ENCODE measurements around the gene FBN2.

DNA sequence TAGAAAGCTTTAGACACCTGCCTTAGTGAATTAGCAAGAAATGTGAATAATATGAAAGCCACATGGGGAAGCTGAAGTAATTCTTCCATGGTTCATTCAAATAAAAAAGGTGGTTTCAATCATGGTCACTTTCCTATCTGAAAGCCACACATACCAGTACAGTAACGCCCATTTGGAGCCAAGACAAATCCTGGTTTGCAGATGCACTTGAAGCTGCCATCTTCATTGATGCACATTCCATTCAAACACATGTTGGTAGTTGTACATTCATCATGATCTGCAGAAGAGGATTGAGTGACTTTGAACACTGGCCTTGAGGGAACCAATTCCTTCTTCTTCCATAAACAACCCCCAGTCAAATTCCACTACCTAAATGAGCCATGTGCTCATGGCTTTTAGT is 161.5 kb downstream of the FBN2 start:
- TF ChIP-seq, protein P1, sequence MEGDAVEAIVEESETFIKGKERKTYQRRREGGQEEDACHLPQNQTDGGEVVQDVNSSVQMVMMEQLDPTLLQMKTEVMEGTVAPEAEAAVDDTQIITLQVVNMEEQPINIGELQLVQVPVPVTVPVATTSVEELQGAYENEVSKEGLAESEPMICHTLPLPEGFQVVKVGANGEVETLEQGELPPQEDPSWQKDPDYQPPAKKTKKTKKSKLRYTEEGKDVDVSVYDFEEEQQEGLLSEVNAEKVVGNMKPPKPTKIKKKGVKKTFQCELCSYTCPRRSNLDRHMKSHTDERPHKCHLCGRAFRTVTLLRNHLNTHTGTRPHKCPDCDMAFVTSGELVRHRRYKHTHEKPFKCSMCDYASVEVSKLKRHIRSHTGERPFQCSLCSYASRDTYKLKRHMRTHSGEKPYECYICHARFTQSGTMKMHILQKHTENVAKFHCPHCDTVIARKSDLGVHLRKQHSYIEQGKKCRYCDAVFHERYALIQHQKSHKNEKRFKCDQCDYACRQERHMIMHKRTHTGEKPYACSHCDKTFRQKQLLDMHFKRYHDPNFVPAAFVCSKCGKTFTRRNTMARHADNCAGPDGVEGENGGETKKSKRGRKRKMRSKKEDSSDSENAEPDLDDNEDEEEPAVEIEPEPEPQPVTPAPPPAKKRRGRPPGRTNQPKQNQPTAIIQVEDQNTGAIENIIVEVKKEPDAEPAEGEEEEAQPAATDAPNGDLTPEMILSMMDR (conservative IDR thresholded peaks at IDR 0.05; ENCODE audit: low read depth, low read length) = no peak
- TF ChIP-seq BHLHE40 (IDR thresholded peaks at IDR 0.05; ENCODE audit: low read depth, low read length) (no peak), MAFK (IDR thresholded peaks at IDR 0.05; ENCODE audit: low read depth, low read length) (no peak), FOS (IDR thresholded peaks at IDR 0.05; ENCODE audit: low read depth, low read length) (no peak), SMC3 (IDR thresholded peaks at IDR 0.05; ENCODE audit: low read depth, low read length) (no peak), CEBPB (IDR thresholded peaks at IDR 0.05; ENCODE audit: low read depth, low read length) (no peak), POLR2A (IDR thresholded peaks at IDR 0.05; ENCODE audit: low read depth, low read length) (no peak), RAD21 (IDR thresholded peaks at IDR 0.05; ENCODE audit: low read length) (no peak)
